Activated CD4-positive, alpha-beta T cell treated with anti-CD3 and anti-CD28 coated beads, Interleukin-2, amount 50 U/mL, for 24 hours (primary cell): ENCODE results near the gene DPCD.
A peak's percentile ranks its signal among the peaks of the same experiment; 100 is the strongest.

Experiments
- DNase-seq, 2 donors: peaks; one replicate each; pipeline ENCODE4 v3.0.0-alpha.2; 2020; ENCODE audit warnings: low read depth in 1 of 2, low spot score in 1 of 2

Gene DPCD

GRCh38 chr10:101587725-101588653 is at the start of gene DPCD, which contains the start of gene POLL:
Gene DPCD, plus strand, starts transcription at chr10:101588321. Its CDS starts 16 bp downstream, at chr10:101588337.
Gene POLL, minus strand, starts transcription at chr10:101588257. Its CDS starts 897 bp downstream, at chr10:101587360.
- DNase-seq = peak; percentile 75 to 90

GRCh38 chr10:101538446-101538845 is 49.7 kb upstream of the DPCD start:
- DNase-seq = no peak

GRCh38 chr10:101545898-101546297 is 42.2 kb upstream of the DPCD start:
- no peak for DNase-seq

GRCh38 chr10:101550965-101551364 is 37.2 kb upstream of the DPCD start:
- no peak for DNase-seq

GRCh38 chr10:101552442-101552841 is 35.7 kb upstream of the DPCD start:
- DNase-seq = no peak

GRCh38 chr10:101557541-101557940 is 30.6 kb upstream of the DPCD start:
- no peak for DNase-seq

- DNase-seq = no peak
These were observed 29.9 kb upstream of the DPCD start for GRCh38 chr10:101558204-101558603.

- DNase-seq = no peak
These were observed 29.2 kb upstream of the DPCD start for GRCh38 chr10:101558671-101559595.

- DNase-seq = no peak
These were observed 28.4 kb upstream of the DPCD start for GRCh38 chr10:101559596-101560297.

GRCh38 chr10:101560298-101561067 is 27.6 kb upstream of the DPCD start:
- no peak for DNase-seq

- no peak for DNase-seq
These were observed 26.8 kb upstream of the DPCD start for GRCh38 chr10:101561068-101561915.

- no peak for DNase-seq
These were observed 25.9 kb upstream of the DPCD start for GRCh38 chr10:101562231-101562630.

GRCh38 chr10:101563007-101563406 is 25.1 kb upstream of the DPCD start:
- DNase-seq = no peak

GRCh38 chr10:101563497-101564040 is 24.6 kb upstream of the DPCD start:
- DNase-seq = no peak

- no peak for DNase-seq
These were observed 23.6 kb upstream of the DPCD start for GRCh38 chr10:101564490-101564991.

- DNase-seq = no peak
These were observed 22.7 kb upstream of the DPCD start for GRCh38 chr10:101565370-101565900.

- no peak for DNase-seq
These were observed 22.2 kb upstream of the DPCD start for GRCh38 chr10:101565936-101566332.

- no peak for DNase-seq
These were observed 21.6 kb upstream of the DPCD start for GRCh38 chr10:101566333-101567164.
